ENCODE results near the gene GMPPA. TPM values are rescaled to one million over a fixed set of nuclear protein-coding genes. Genes with fewer than 3 reads are reported as not detected.

GMPPA gene
- total RNA-seq, 1 experiment from 2014 or later, result 51.9 TPM

DNA sequence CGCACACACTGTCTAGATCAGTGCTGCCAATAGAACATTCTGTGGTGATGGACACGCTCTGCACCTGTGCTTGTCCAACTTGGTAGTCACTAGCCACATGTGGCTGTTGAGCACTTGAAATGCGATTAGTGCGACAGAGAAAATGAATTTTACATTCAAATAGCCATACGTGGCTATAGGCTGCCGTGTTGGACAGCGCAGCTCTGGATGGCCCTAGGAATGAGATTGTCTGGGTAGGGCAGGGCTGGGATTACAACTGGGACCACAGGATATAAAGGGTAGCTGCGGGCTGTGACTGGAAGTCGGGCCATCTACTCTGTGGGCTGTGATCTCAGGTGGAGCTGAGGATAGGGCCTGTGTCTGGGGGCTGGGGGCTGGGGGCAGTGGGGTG, 20.8 kb downstream of the GMPPA start:
- H3K27me3 Mint-ChIP-seq (ENCODE audit: low read depth), result peaks cover 34% of the 10 kb centered on the region
- no peaks in the 10 kb centered on the region for H3K36me3 Mint-ChIP-seq
- no peak overlapping the region for H3K27ac Mint-ChIP-seq
- H3K4me1 Mint-ChIP-seq, result peaks cover 50% of the 10 kb centered on the region
- TF ChIP-seq NR3C1 (CRISPR knock-in tag; conservative IDR thresholded peaks at IDR 0.05; ENCODE audit: low read depth), result no peak
- no peak for TF ChIP-seq ZNF416 (CRISPR knock-in tag; IDR thresholded peaks at IDR 0.05)
- TF ChIP-seq, protein P1, sequence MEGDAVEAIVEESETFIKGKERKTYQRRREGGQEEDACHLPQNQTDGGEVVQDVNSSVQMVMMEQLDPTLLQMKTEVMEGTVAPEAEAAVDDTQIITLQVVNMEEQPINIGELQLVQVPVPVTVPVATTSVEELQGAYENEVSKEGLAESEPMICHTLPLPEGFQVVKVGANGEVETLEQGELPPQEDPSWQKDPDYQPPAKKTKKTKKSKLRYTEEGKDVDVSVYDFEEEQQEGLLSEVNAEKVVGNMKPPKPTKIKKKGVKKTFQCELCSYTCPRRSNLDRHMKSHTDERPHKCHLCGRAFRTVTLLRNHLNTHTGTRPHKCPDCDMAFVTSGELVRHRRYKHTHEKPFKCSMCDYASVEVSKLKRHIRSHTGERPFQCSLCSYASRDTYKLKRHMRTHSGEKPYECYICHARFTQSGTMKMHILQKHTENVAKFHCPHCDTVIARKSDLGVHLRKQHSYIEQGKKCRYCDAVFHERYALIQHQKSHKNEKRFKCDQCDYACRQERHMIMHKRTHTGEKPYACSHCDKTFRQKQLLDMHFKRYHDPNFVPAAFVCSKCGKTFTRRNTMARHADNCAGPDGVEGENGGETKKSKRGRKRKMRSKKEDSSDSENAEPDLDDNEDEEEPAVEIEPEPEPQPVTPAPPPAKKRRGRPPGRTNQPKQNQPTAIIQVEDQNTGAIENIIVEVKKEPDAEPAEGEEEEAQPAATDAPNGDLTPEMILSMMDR (IDR thresholded peaks at IDR 0.05), result no peak
- no peak for TF ChIP-seq ZNF263 (CRISPR knock-in tag; IDR thresholded peaks at IDR 0.05; ENCODE audit: low read depth)
- TF ChIP-seq ESRRA (CRISPR knock-in tag; IDR thresholded peaks at IDR 0.05; ENCODE audit: borderline replicate concordance), result no peak
- no peak for TF ChIP-seq SMAD3 (CRISPR knock-in tag; IDR thresholded peaks at IDR 0.05; ENCODE audit: borderline replicate concordance)
- TF ChIP-seq GTF2I (CRISPR knock-in tag; conservative IDR thresholded peaks at IDR 0.05), result no peak
- TF ChIP-seq, protein P2, sequence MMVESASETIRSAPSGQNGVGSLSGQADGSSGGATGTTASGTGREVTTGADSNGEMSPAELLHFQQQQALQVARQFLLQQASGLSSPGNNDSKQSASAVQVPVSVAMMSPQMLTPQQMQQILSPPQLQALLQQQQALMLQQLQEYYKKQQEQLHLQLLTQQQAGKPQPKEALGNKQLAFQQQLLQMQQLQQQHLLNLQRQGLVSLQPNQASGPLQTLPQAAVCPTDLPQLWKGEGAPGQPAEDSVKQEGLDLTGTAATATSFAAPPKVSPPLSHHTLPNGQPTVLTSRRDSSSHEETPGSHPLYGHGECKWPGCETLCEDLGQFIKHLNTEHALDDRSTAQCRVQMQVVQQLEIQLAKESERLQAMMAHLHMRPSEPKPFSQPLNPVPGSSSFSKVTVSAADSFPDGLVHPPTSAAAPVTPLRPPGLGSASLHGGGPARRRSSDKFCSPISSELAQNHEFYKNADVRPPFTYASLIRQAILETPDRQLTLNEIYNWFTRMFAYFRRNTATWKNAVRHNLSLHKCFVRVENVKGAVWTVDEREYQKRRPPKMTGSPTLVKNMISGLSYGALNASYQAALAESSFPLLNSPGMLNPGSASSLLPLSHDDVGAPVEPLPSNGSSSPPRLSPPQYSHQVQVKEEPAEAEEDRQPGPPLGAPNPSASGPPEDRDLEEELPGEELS (CRISPR knock-in tag; IDR thresholded peaks at IDR 0.05), result no peak
- TF ChIP-seq, protein P3, sequence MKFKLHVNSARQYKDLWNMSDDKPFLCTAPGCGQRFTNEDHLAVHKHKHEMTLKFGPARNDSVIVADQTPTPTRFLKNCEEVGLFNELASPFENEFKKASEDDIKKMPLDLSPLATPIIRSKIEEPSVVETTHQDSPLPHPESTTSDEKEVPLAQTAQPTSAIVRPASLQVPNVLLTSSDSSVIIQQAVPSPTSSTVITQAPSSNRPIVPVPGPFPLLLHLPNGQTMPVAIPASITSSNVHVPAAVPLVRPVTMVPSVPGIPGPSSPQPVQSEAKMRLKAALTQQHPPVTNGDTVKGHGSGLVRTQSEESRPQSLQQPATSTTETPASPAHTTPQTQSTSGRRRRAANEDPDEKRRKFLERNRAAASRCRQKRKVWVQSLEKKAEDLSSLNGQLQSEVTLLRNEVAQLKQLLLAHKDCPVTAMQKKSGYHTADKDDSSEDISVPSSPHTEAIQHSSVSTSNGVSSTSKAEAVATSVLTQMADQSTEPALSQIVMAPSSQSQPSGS (CRISPR knock-in tag; IDR thresholded peaks at IDR 0.05; ENCODE audit: borderline replicate concordance, low read depth), result no peak
- no peak for TF ChIP-seq ATF1 (CRISPR knock-in tag; IDR thresholded peaks at IDR 0.05)
- DNase-seq (ENCODE audit: low spot score) (no peak), ATAC-seq (no peak)
- ChIA-PET POLR2A (interaction anchor here (1.0 to 1.3 kb wide), 3 partner anchors 10 to 43 kb away, joined by 3 to 9 read pairs (median 3); no protein-coding TSS in a partner anchor), CTCF (interaction anchor here (0.7 to 41.3 kb wide), 10 partner anchors 8 to 116 kb away, joined by 3 to 2316 read pairs (median 23); partner anchors contain the start of gene GMPPA)
- H3K9me3 Mint-ChIP-seq, result no peaks in the 10 kb centered on the region
- no peak overlapping the region for H3K4me3 Mint-ChIP-seq

DNA sequence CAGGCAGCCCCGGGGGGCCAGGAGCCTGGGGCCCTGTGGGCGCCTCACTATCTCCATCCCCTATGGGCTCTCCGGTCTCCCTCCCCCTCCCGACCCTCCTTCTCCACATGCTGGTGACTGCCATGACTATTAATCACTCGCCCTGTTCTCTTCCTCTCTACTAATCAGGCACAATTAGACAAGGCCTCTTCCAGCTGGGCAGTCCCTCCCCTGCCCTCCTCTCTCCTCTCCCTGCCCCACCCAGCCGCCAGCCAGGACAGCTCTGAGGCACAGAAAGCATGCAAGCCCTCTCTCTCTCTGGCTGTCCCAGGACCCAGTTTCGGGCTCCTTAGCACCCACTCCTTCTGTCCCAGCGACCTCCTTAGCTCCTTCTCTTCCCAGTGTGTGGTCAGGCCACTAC, 21.4 kb downstream of the GMPPA start:
- H3K4me1 Mint-ChIP-seq, result peaks cover 54% of the 10 kb centered on the region
- H3K36me3 Mint-ChIP-seq, result no peaks in the 10 kb centered on the region
- no peak overlapping the region for H3K27ac Mint-ChIP-seq
- ATAC-seq (no peak), DNase-seq (ENCODE audit: low spot score) (no peak)
- no peak overlapping the region for H3K4me3 Mint-ChIP-seq
- POLR2A ChIA-PET, result interaction anchor here (0.8 to 1.4 kb wide), 5 partner anchors 9 to 43 kb away, joined by 3 to 9 read pairs (median 3); no protein-coding TSS in a partner anchor
- CTCF ChIA-PET, result interaction anchor here (0.7 to 41.3 kb wide), 14 partner anchors 8 to 117 kb away, joined by 3 to 2316 read pairs (median 8); partner anchors contain the start of genes CHPF, DES, GMPPA and SPEG
- peaks cover 34% of the 10 kb centered on the region for H3K27me3 Mint-ChIP-seq (ENCODE audit: low read depth)
- TF ChIP-seq ETV6 (CRISPR knock-in tag; IDR thresholded peaks at IDR 0.05), result no peak
- TF ChIP-seq, protein P4, sequence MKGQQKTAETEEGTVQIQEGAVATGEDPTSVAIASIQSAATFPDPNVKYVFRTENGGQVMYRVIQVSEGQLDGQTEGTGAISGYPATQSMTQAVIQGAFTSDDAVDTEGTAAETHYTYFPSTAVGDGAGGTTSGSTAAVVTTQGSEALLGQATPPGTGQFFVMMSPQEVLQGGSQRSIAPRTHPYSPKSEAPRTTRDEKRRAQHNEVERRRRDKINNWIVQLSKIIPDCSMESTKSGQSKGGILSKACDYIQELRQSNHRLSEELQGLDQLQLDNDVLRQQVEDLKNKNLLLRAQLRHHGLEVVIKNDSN (CRISPR knock-in tag; IDR thresholded peaks at IDR 0.05), result no peak
- TF ChIP-seq RORB (CRISPR knock-in tag; IDR thresholded peaks at IDR 0.05), result no peak
- TF ChIP-seq, protein P5, sequence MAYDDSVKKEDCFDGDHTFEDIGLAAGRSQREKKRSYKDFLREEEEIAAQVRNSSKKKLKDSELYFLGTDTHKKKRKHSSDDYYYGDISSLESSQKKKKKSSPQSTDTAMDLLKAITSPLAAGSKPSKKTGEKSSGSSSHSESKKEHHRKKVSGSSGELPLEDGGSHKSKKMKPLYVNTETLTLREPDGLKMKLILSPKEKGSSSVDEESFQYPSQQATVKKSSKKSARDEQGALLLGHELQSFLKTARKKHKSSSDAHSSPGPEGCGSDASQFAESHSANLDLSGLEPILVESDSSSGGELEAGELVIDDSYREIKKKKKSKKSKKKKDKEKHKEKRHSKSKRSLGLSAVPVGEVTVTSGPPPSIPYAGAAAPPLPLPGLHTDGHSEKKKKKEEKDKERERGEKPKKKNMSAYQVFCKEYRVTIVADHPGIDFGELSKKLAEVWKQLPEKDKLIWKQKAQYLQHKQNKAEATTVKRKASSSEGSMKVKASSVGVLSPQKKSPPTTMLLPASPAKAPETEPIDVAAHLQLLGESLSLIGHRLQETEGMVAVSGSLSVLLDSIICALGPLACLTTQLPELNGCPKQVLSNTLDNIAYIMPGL (CRISPR knock-in tag; IDR thresholded peaks at IDR 0.05), result no peak
- TF ChIP-seq JUN (CRISPR knock-in tag; IDR thresholded peaks at IDR 0.05), result no peak
- no peaks in the 10 kb centered on the region for H3K9me3 Mint-ChIP-seq
